GM19467 (cell line): Measurements from ENCODE around the gene RARB.

Source experiments
- ATAC-seq: cut with Tn5 transposase; IDR thresholded peaks from one replicate; pipeline ENCODE4 v1.9.1; 2021; ENCODE audit warnings: mild to moderate bottlenecking, moderate library complexity; ENCODE audit not compliant: unreplicated experiment

RARB gene

DNA sequence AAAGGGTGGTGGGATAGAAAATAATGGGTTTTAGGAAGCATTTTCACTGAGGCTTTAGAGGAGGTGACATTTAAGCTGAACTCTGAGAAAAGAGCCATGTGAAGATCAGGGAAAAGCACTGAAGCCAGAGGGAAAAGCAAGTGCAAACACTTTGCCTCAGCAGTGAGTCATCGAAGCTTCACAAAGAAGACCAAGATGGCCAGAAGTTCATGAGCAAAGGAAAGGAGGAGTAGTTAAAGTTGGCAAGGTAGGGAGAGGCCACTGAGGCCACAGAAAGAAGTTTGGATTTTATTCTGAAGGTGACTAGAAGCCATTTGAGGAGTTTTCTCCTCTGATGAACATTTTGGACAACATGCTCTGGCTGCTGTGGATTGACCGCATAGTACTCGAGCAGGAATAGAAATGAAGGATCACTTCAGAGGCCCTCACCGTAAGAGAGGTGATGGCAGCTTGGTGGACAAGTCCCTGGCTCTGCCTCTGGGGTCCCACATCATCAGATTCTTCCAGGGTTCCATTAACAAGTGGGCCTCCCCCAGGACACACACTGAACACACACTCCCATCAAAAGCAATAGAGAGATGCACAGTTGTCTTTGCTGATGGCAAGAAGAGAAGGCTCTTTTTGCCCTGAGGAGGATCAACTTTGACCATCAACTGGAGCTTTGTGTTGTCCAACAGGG lies 161.2 kb downstream of the RARB start:
- no peak for ATAC-seq

DNA sequence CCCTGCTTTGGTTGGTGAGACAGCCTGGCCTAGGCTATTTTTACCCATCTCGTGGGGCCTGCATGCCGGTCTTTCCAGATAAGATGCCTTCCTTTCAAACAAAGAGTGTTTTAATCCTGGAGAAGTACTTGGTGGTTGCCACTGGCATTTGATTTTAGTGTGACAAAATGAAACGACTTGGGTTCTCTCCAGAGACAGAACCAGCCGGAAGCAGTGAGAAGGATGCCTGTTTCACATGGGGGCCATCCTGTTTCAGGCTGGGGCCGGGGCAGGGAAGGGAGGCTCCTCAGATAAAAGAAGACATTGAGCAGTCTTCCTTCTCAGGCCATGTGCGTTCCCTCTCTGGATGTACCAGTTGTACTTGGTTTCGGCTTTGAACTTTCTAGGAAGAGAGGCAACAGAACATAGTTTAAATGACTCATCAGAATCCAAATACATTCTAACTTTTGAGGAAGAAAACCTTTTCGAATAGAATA lies 161.8 kb downstream of the RARB start:
- ATAC-seq, result no peak

DNA sequence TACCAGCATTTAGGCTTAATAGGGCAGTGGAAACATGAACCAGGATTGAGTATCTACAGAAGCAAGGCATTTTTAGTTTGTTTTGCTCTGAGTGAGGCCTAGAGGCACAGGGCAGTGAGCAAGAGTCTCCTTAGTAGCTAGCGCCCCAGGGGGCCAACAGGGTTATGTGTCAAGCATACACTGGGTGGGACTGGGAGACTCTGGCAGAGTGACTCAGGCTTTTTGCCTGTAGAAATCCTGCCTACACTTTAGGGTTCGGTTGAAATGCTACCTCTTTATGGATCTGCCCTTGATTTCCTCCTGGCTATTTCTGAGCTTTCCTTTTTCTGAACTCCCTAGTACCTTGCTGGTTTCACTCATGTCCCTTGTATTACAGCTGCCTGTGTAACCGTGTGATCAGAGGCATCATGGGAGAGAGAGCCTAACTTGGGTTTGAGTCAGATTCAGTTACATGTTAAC lies 164.5 kb downstream of the RARB start:
- no peak for ATAC-seq

DNA sequence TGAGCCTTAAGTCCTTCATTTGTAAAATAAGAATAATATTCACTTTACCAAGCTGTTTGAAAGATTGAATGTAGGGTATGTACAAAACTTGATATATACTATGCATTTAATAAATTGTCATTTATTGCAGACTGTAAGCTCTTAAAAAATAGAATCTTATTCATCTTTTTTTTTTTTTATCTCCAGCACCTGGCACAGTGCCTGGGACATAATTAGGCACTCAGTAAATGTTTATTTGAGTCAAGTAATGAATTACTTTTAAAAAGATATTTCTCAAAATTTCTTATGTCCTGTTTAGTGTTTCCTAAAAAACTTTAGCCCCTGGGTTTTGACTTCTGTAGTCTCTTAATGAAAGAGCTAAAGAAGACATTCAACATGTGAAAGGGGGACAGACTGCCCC lies 164.9 kb downstream of the RARB start:
- ATAC-seq, result no peak

DNA sequence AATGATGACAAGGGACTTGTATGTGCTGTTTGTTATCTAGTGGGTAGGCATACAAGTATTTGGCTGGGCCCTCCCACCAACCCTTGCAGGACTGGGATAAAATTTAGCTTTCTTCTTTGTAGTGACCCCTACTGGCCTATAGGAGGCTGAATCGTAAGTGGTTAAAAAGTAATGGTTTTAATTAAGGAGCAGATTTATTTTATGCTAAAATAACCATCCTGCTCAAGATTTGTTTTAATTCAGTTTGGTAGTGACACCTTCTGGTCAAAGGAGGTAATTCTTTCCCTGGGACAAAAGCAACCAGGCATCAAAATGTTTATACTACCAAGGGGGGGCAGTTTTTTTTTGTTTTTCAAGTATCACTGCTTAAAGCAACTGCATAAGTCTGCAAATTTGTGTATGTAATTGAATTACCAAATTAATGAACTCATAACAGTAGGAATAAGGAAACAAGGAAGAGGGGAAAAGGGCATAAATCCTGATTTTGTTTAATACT lies 166.0 kb downstream of the RARB start:
- ATAC-seq, result peak; percentile 44

DNA sequence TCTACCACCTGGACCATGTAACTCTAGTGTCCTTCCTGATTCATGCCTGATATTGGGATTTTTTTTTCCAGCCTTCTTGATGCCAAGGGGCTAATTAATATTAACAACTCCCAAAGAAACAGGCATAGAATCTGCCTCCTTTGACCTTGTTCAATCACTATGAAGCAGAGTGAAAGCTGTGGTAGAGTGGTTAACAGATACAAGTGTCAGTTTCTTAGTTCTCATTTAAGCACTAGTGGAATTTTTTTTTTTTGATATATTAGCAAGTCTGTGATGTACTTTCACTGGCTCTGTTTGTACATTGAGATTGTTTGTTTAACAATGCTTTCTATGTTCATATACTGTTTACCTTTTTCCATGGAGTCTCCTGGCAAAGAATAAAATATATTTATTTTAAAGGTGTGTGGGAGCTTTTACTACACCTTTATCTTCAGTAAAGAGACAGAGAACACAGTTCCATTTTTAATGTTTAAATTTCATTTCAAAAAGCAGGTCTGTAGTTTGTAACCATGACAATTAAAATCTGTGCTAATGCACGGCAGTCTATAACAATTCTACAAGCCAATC lies 169.6 kb downstream of the RARB start:
- ATAC-seq, result no peak

DNA sequence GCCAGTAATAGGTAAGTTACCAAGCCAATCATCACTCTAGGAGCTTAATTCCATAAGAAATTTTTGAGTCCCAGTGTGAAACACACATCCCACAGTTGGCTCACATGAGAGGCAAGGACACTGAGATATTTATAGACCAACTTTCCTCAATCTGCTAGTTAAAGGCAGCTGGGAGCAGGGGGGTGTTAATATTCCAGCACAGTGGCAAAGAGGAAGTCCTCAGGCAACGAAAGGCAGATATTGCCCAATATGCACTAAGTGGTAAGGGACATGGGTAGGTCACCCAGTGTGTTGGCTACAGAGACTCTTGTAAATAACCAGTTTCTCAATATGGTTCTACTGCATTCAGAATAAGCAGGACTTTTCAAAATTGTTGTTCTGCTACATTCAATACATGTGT lies 175.6 kb downstream of the RARB start:
- no peak for ATAC-seq

DNA sequence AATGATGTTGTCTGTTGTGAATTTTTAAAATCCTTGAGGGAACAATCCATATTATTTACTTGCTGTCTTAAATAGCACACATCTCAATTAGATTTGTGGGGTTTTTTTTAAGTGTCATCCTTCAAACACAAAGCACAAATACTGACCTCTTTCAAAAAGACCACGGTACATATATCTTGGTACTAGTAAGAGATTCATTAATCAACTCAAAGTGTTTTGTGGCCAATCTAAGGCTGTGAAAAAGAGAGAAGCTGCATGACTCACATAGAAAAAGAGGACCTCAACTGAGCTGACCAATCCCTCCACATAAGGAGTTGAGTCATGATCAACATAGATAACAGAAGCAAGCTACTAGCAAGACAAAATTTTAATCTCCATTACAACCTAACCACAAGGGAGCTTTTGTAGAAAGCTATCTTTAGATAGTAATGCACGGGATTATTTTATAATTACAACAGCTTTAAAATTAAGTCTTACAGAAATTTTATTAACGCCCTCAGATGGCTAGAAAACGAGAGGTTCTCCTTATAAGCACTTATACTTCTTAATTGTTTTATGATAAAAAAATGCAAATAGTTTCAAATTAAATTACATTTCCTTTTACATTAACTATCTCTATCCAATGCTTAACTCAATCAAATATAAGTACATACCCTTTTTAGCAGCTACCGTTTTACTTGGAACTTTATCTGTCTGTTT lies 176.2 kb downstream of the RARB start:
- ATAC-seq, result no peak

DNA sequence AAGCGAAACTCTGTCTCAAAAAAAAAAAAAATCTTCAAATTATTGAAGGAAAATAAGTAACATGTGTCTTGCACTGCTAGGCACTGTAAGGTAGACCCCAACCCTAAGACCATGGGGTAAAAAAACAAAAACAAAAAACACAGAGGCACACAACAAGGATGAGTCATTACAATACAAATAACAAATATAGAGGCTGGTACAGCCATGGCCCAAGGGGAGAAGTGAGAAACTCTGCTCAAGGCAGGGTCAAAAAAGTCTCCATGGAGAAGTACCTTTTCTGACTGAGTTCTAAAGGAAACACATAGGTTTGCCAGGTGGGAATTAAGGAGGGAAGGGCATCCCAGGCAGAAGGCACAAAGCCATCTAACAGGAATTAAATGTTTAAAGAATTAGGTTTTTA lies 182.1 kb downstream of the RARB start:
- no peak for ATAC-seq

DNA sequence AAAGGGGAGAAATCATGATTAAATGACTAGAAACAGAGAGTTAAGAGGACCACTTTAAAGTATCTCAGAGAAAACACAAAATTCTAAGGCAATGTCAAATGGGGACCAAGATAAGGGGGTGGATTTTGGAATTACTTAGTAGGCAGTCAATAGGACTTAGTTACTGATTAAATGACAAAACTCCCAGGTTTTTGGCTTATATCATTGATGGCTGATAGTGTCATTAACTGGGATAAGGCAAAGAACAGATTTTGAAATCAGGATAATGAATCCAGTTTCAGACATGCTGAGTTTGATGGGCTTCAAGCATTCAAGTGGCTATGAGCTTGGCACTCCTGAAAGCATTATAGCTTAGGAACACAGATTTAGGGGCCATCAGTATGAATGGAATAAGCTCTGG lies 182.7 kb downstream of the RARB start:
- ATAC-seq, result no peak

DNA sequence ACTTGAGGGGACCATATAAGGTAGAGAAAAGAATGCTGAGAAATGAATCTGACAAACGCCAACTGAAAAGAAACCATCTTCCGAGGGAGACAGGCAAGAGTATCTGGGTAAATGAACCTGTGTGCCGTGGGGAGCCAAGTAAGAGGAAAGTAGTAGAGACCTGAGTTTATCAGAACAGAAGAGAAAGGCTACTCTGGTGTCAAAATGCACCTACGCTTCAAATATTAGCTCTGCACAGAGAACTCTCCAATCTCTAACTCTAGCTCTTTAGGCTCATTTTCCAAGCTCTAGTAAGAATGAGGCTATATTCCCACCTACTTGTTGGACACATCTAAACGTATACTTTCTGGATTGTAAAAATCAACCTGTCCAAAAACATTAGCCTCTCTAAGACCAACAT lies 183.1 kb downstream of the RARB start:
- no peak for ATAC-seq

DNA sequence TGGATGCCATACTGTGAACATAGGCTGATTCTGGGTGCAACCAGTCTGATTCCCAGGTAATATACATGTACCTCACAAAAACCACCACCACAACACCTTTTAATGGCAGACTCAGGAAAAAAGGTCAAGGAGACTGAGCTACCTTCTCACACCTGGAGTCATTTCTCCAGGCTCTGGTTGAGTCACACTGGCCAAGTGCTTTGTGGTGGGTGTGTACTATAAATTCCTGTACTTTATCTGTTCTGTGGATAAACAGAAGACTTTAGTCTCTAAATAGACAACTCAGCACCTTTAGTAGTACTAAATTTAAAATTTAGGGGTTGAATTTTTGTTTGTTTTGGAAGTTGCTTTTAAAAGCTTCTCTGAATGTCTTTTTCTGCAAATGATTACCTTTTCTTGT lies 190.0 kb downstream of the RARB start:
- no peak for ATAC-seq

DNA sequence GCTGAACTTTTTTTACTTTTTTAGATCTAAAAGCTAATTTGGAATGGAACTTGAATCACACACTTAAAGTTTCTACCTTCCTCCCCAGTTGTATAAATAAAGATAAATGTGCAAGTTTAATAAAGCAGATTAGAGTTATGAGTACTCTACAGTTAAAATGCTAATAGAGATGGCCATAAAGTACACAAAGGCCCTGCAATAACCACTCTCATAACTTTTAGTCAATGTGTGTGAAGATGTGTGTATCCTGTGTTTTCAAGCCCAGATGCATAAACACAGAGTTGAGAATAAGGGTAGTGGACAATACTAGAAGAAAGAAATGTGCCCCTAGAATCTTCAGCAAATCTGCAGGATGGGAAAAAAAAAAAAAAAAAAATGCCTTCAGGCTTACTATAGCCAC lies 191.3 kb downstream of the RARB start:
- no peak for ATAC-seq

DNA sequence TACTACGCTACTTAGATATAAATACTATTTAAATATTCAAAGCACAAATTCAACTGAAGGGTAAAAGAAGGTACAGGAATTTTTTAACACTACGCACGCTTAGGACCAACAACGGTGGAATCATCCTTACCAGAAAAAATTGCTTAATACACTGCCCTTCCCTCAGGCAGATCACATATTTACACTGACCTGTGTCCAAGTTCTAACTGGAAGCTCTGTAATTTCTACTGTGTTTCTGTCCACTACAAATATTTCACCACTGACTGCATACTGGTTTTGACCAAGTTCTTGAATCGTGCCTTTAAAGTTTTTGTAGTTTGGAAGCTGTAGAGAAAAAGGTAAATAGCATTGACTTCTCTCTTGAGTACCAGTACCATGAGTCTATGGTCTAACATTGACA lies 192.4 kb downstream of the RARB start:
- ATAC-seq, result no peak

DNA sequence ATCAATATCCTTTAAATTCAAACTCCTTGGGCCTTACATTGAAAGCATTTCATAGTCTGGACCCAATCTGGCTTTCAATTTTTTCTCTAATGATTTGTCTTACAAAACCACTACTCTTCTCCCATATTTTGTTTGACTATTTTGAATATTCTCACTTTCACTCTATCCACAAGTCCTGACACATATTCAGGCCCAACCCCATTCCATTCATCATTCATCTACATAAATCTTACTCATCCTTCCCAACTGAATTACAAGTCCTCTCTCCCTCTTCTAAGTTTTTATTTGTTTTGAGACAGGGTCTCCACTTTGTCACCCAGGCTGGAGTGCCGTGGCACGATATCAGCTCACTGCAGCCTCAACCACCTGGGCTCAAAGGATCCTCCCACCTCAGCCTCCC lies 193.0 kb downstream of the RARB start:
- no peak for ATAC-seq

DNA sequence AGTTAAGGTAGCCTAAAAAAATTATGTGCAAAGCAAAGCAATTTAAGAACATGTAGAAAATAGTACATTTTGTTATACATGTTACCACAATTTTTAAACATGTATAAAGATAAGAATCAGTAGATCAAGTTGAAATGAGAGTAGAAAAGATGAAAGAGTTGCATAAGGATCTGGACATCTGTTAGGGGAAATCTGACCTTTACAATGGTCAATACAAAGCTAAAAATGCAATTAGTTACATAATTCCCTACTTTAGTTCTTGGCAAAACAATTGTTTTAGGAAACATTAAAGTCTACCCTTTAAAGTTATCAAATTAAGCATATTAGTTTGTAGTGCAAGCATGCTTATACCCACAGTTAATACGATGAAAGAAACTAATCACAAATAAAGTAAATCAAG lies 203.9 kb downstream of the RARB start:
- ATAC-seq, result no peak

DNA sequence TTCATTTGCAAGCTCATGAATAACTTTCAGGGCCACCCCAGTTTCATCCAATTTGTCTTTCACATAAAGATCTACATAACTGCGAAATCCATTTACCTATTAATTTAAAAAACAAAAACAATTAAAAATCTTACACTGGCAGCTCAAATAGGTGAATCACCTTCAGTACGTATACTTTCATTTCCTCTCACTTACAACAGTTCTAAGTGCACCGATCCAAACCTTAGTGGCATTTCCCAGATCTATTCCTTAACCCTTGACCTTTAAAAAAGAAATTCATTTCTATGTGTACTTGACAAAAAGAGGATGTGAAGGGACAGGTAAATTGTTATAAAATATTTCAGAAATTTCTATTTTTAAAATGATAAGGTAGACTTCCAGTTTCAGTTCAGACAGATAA lies 205.9 kb downstream of the RARB start:
- ATAC-seq, result no peak

DNA sequence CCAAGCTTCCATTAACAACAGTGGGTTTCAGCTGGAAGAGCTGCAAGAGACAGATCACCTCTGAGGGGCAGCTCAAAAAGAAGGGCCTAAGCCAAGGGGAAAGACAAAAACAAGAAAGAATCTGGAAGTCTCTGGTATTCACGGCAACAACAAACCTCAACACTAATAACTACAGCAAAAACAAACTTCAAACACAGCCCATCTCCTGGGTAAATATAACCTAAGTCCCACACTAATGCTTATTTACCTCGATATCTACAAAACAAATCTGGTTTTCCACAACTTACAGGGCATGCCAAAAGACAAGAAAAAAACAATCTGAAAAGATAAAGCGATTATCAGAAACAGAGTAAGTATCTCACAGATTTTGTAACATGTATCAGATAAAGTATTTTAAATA lies 207.0 kb downstream of the RARB start:
- ATAC-seq, result no peak
